ENCODE results near the gene ABCG1.

The ABCG1 gene

GRCh38 chr21:42182713-42183371 lies 36.1 kb upstream of the ABCG1 start:
- Histone ChIP-seq H3K4me3 (ENCODE audit: low read depth, low read length) (no peak overlapping the region), H3K4me2 (ENCODE audit: low read length) (no peak overlapping the region), H3K27me3 (ENCODE audit: control insufficient read depth, insufficient read depth, low read length) (no peaks in the 10 kb centered on the region), H3K36me3 (ENCODE audit: control insufficient read depth, insufficient read depth, low read length) (no peaks in the 10 kb centered on the region), H2AFZ (no peak overlapping the region), H3K9ac (no peak overlapping the region), H3K79me2 (no peaks in the 10 kb centered on the region), H3K4me1 (no peaks in the 10 kb centered on the region), H3K27ac (no peak overlapping the region), H3K9me3 (ENCODE audit: control insufficient read depth, low read length) (no peaks in the 10 kb centered on the region)
- TF ChIP-seq CTCF (IDR thresholded peaks at IDR 0.05) = no peak

- Histone ChIP-seq H3K27me3 (ENCODE audit: control insufficient read depth, insufficient read depth, low read length) (no peaks in the 10 kb centered on the region), H3K79me2 (no peaks in the 10 kb centered on the region), H3K36me3 (ENCODE audit: control insufficient read depth, insufficient read depth, low read length) (no peaks in the 10 kb centered on the region), H3K9me3 (ENCODE audit: control insufficient read depth, low read length) (no peaks in the 10 kb centered on the region), H3K4me1 (no peaks in the 10 kb centered on the region), H2AFZ (no peak overlapping the region), H3K27ac (no peak overlapping the region), H3K9ac (no peak overlapping the region), H3K4me2 (ENCODE audit: low read length) (no peak overlapping the region), H3K4me3 (ENCODE audit: low read depth, low read length) (no peak overlapping the region)
- no peak for TF ChIP-seq CTCF (IDR thresholded peaks at IDR 0.05)
Measured at GRCh38 chr21:42183374-42184266, 35.3 kb upstream of the ABCG1 start.

GRCh38 chr21:42186591-42186990 lies 32.3 kb upstream of the ABCG1 start:
- H3K4me2 ChIP-seq (ENCODE audit: low read length) = peak overlapping the region; percentile 33
- H3K36me3 ChIP-seq (ENCODE audit: control insufficient read depth, insufficient read depth, low read length) = no peaks in the 10 kb centered on the region
- H2AFZ ChIP-seq = no peak overlapping the region
- no peak overlapping the region for H3K27ac ChIP-seq
- TF ChIP-seq CTCF (IDR thresholded peaks at IDR 0.05) = no peak
- no peaks in the 10 kb centered on the region for H3K79me2 ChIP-seq
- no peaks in the 10 kb centered on the region for H3K9me3 ChIP-seq (ENCODE audit: control insufficient read depth, low read length)
- no peak overlapping the region for H3K4me3 ChIP-seq (ENCODE audit: low read depth, low read length)
- no peaks in the 10 kb centered on the region for H3K27me3 ChIP-seq (ENCODE audit: control insufficient read depth, insufficient read depth, low read length)
- no peak overlapping the region for H3K9ac ChIP-seq
- no peaks in the 10 kb centered on the region for H3K4me1 ChIP-seq

- Histone ChIP-seq H3K27me3 (ENCODE audit: control insufficient read depth, insufficient read depth, low read length) (no peaks in the 10 kb centered on the region), H3K79me2 (no peaks in the 10 kb centered on the region), H3K9ac (no peak overlapping the region), H3K4me3 (ENCODE audit: low read depth, low read length) (no peak overlapping the region), H3K4me2 (ENCODE audit: low read length) (no peak overlapping the region), H2AFZ (no peak overlapping the region), H3K9me3 (ENCODE audit: control insufficient read depth, low read length) (no peaks in the 10 kb centered on the region), H3K36me3 (ENCODE audit: control insufficient read depth, insufficient read depth, low read length) (no peaks in the 10 kb centered on the region), H3K27ac (peak overlapping the region; percentile 19), H3K4me1 (no peaks in the 10 kb centered on the region)
- TF ChIP-seq CTCF (IDR thresholded peaks at IDR 0.05) = no peak
Measured at GRCh38 chr21:42187976-42188653, 30.8 kb upstream of the ABCG1 start.

All from parathyroid adenoma (tissue), 2 donors.